Tibial artery (tissue), 4 donors: ENCODE data around the gene OLFML2A.
A peak's percentile ranks its signal among the peaks of the same experiment; 100 is the strongest.
"Not testable (repeated sequence)": the region's sequence is repeated elsewhere in the genome, so short reads cannot be mapped to it uniquely, and the experiment has no call there.

Source experiments
- DNase-seq, 2 donors: peaks; one replicate each; pipeline ENCODE4 v3.0.0-alpha.2; 2019
- H3K27ac ChIP-seq, 2 donors: fragments of 200-600 bp; sonication (generic) in 1 of 2; 1 replicate in 1 of 2; 2 replicates in 1 of 2; pipeline ENCODE4 v1.5.1; 2018 to 2019; ENCODE audit warnings: mild to moderate bottlenecking in 1 of 2
- H3K27me3 ChIP-seq, 2 donors: fragments of 200-600 bp; sonication (generic) in 1 of 2; one replicate each; pipeline versions ENCODE4 v1.5.1 to v1.6.0; 2016 to 2019
- H3K36me3 ChIP-seq, 3 donors: fragments of 200-600 bp; sonication (generic) in 2 of 3; one replicate each; pipeline ENCODE4 v1.5.1; 2016 to 2019; ENCODE audit warnings: mild to moderate bottlenecking in 2 of 3
- H3K4me1 ChIP-seq, 4 donors: fragments of 200-600 bp; sonication (generic) in 2 of 4; 1 replicate in 3 of 4; 2 replicates in 1 of 4; pipeline ENCODE4 v1.5.1; 2016 to 2019
- H3K4me3 ChIP-seq, 2 donors: fragments of 200-600 bp; sonication (generic) in 1 of 2; 1 replicate in 1 of 2; 2 replicates in 1 of 2; pipeline ENCODE4 v1.5.1; 2018 to 2019; ENCODE audit warnings: mild to moderate bottlenecking in 2 of 2
- H3K9me3 ChIP-seq, 3 donors: fragments of 200-600 bp; sonication (generic) in 1 of 3; one replicate each; pipeline ENCODE4 v1.5.1; 2016 to 2019
- CTCF ChIP-seq, 2 experiments: fragments of 200-600 bp in 1 of 2; fragments of 450-650 bp in 1 of 2; IDR thresholded peaks; one replicate each; pipeline ENCODE4 v1.5.1; 2017 to 2019; ENCODE audit warnings: antibody characterized with exemption in 2 of 2, mild to moderate bottlenecking in 1 of 2, moderate library complexity in 1 of 2
- intact Hi-C: fragments of 100-400 bp; cut with DNase I; formaldehyde crosslinking; loops from one replicate; pipeline ENCODE4 v1.15.0; 2023; ENCODE audit warnings: low total_unique reads

OLFML2A gene

GRCh38 chr9:124776954-124777648 is at the start of gene OLFML2A:
OLFML2A (plus strand) TSS chr9:124777133; CDS start chr9:124777271, 138 bp downstream.
- H3K27ac ChIP-seq = peak within 1 kb of the TSS in 1 of 2 donors; percentile 6
- peaks cover 0 to 31% (median 17%) of the 10 kb centered on the region in 4 donors for H3K4me1 ChIP-seq
- H3K9me3 ChIP-seq = no peaks in the 10 kb centered on the region
- intact Hi-C loops = no loop called here
- H3K4me3 ChIP-seq = peak within 1 kb of the TSS; percentile 44 to 54
- TF ChIP-seq CTCF (IDR thresholded peaks at IDR 0.05) = no peak
- no peaks in the 10 kb centered on the region for H3K36me3 ChIP-seq
- peaks cover 0 to 35% of the 10 kb centered on the region in 2 donors for H3K27me3 ChIP-seq
- DNase-seq = peak in 1 of 2 donors; percentile 63

GRCh38 chr9:124730772-124731171 is 46.2 kb upstream of the OLFML2A start:
- DNase-seq = no peak
- no peaks in the 10 kb centered on the region for H3K36me3 ChIP-seq
- H3K9me3 ChIP-seq = no peaks in the 10 kb centered on the region
- intact Hi-C loops = no loop called here
- no peaks in the 10 kb centered on the region for H3K27me3 ChIP-seq
- TF ChIP-seq CTCF (IDR thresholded peaks at IDR 0.05) = no peak
- no peak overlapping the region for H3K27ac ChIP-seq
- H3K4me3 ChIP-seq = no peak overlapping the region
- no peaks in the 10 kb centered on the region for H3K4me1 ChIP-seq

- DNase-seq = no peak
- Histone ChIP-seq H3K9me3 (no peaks in the 10 kb centered on the region), H3K27me3 (no peaks in the 10 kb centered on the region), H3K36me3 (no peaks in the 10 kb centered on the region), H3K4me3 (no peak overlapping the region), H3K4me1 (no peaks in the 10 kb centered on the region), H3K27ac (no peak overlapping the region)
- no peak for TF ChIP-seq CTCF (IDR thresholded peaks at IDR 0.05)
- intact Hi-C loops = no loop called here
Measured at GRCh38 chr9:124733964-124734740, 42.8 kb upstream of the OLFML2A start.

- H3K4me1 ChIP-seq, DNase-seq, H3K9me3 ChIP-seq, H3K4me3 ChIP-seq, H3K27ac ChIP-seq, H3K36me3 ChIP-seq, H3K27me3 ChIP-seq, intact Hi-C loops: not testable (repeated sequence)
Measured at GRCh38 chr9:124734741-124735083, 42.2 kb upstream of the OLFML2A start.

- intact Hi-C loops = no loop called here
- no peak for DNase-seq
- Histone ChIP-seq H3K4me1 (no peaks in the 10 kb centered on the region), H3K9me3 (no peaks in the 10 kb centered on the region), H3K4me3 (no peak overlapping the region), H3K27ac (no peak overlapping the region), H3K36me3 (no peaks in the 10 kb centered on the region), H3K27me3 (no peaks in the 10 kb centered on the region)
- no peak for TF ChIP-seq CTCF (IDR thresholded peaks at IDR 0.05)
Measured at GRCh38 chr9:124735121-124735520, 41.8 kb upstream of the OLFML2A start.

- H3K36me3 ChIP-seq, intact Hi-C loops, H3K4me3 ChIP-seq, H3K9me3 ChIP-seq, H3K27ac ChIP-seq, DNase-seq, H3K4me1 ChIP-seq, H3K27me3 ChIP-seq: not testable (repeated sequence)
Measured at GRCh38 chr9:124738075-124738474, 38.9 kb upstream of the OLFML2A start.
